Astrocyte of the spinal cord (primary cell): ENCODE results near the gene DMRTA1.

ENCODE experiments used
- DNase-seq: peaks from one replicate; pipeline ENCODE4 v3.0.0; 2011; ENCODE audit warnings: low read depth, low spot score
- H3K4me3 ChIP-seq: 2 replicates; pipeline ENCODE4 v1.5.1; 2011; ENCODE audit warnings: low read depth, mild to moderate bottlenecking, low read length, moderate library complexity
- CTCF ChIP-seq: IDR thresholded peaks from 2 replicates; pipeline ENCODE4 v1.5.1; 2012; ENCODE audit warnings: low read depth, mild to moderate bottlenecking, low read length, inconsistent platforms
- in situ Hi-C: cut with HindIII; loops from 2 replicates; pipeline ENCODE4 v1.10.0; 2017; ENCODE audit warnings: low sequenced_read_pairs

Gene DMRTA1

GRCh38 chr9:22446589-22446949 is at the start of gene DMRTA1:
TSS of gene DMRTA1 (plus strand) at chr9:22446824. CDS start at chr9:22447066, 242 bp downstream.
- no peak for TF ChIP-seq CTCF
- in situ Hi-C loops = no loop called here
- H3K4me3 ChIP-seq = peak within 1 kb of the TSS; percentile 68
- peak; percentile 85 for DNase-seq

GRCh38 chr9:22401671-22402070 is 45.0 kb upstream of the DMRTA1 start:
- no peak overlapping the region for H3K4me3 ChIP-seq
- in situ Hi-C loops = no loop called here
- TF ChIP-seq CTCF = no peak
- peak; percentile 53 for DNase-seq

- in situ Hi-C loops = no loop called here
- TF ChIP-seq CTCF = no peak
- H3K4me3 ChIP-seq = no peak overlapping the region
- DNase-seq = no peak
Observed at GRCh38 chr9:22405869-22406659, 40.6 kb upstream of the DMRTA1 start.

- H3K4me3 ChIP-seq = no peak overlapping the region
- TF ChIP-seq CTCF = no peak
- in situ Hi-C loops = no loop called here
- peak; percentile 4 for DNase-seq
Observed at GRCh38 chr9:22413884-22414283, 32.7 kb upstream of the DMRTA1 start.

- in situ Hi-C loops = no loop called here
- no peak for DNase-seq
- no peak overlapping the region for H3K4me3 ChIP-seq
- TF ChIP-seq CTCF = no peak
Observed at GRCh38 chr9:22415941-22416691, 30.5 kb upstream of the DMRTA1 start.

- in situ Hi-C loops = no loop called here
Observed at GRCh38 chr9:22416692-22417060, 29.9 kb upstream of the DMRTA1 start.

More at GRCh38 chr9:22416692-22417060, 29.9 kb upstream of the DMRTA1 start:
- TF ChIP-seq CTCF = no peak
- H3K4me3 ChIP-seq = no peak overlapping the region
- DNase-seq = peak; percentile 15
